GM03348 (cell line): ENCODE results near the gene YWHAG.
"Not testable (repeated sequence)": the region's sequence is repeated elsewhere in the genome, so short reads cannot be mapped to it uniquely, and the experiment has no call there.

Experiments
- DNase-seq: peaks from one replicate; pipeline ENCODE4 v3.0.0; 2012; ENCODE audit warnings: low spot score

YWHAG gene

GRCh38 chr7:76358481-76359110, at the start of gene YWHAG:
Gene YWHAG (minus strand): TSS chr7:76358991. CDS start chr7:76358808, 183 bp downstream.
- peak; percentile 95 for DNase-seq

- no peak for DNase-seq
Measured at GRCh38 chr7:76408121-76408560, 49.4 kb upstream of the YWHAG start.

GRCh38 chr7:76407718-76408117, 48.9 kb upstream of the YWHAG start:
- DNase-seq: no peak

GRCh38 chr7:76405738-76406137, 46.9 kb upstream of the YWHAG start:
- DNase-seq: no peak

GRCh38 chr7:76403780-76404494, 45.1 kb upstream of the YWHAG start:
- no peak for DNase-seq

GRCh38 chr7:76403097-76403496, 44.3 kb upstream of the YWHAG start:
- DNase-seq: not testable (repeated sequence)

- DNase-seq: no peak
Measured at GRCh38 chr7:76400248-76400647, 41.5 kb upstream of the YWHAG start.

GRCh38 chr7:76397409-76398183, 38.8 kb upstream of the YWHAG start:
- peak; percentile 86 for DNase-seq

GRCh38 chr7:76396864-76397263, 38.1 kb upstream of the YWHAG start:
- no peak for DNase-seq

- no peak for DNase-seq
Measured at GRCh38 chr7:76395965-76396726, 37.4 kb upstream of the YWHAG start.

GRCh38 chr7:76395605-76395964, 36.8 kb upstream of the YWHAG start:
- DNase-seq: not testable (repeated sequence)

GRCh38 chr7:76394957-76395356, 36.2 kb upstream of the YWHAG start:
- peak; percentile 8 for DNase-seq

- DNase-seq: peak; percentile 99
Measured at GRCh38 chr7:76393116-76394031, 34.6 kb upstream of the YWHAG start.

- DNase-seq: no peak
Measured at GRCh38 chr7:76392531-76393115, 33.8 kb upstream of the YWHAG start.

- DNase-seq: no peak
Measured at GRCh38 chr7:76390092-76390491, 31.3 kb upstream of the YWHAG start.

- DNase-seq: not testable (repeated sequence)
Measured at GRCh38 chr7:76387789-76388188, 29.0 kb upstream of the YWHAG start.

GRCh38 chr7:76386691-76387260, 28.0 kb upstream of the YWHAG start:
- DNase-seq: peak; percentile 19

GRCh38 chr7:76383089-76383944, 24.5 kb upstream of the YWHAG start:
- no peak for DNase-seq

- DNase-seq: no peak
Measured at GRCh38 chr7:76381814-76382213, 23.0 kb upstream of the YWHAG start.
